Hepatocyte (in vitro differentiated cells): Measurements from ENCODE around the gene RYR3. TPM values are rescaled to one million over a fixed set of nuclear protein-coding genes. Genes with fewer than 3 reads are reported as not detected.

Experiments
- DNase-seq: peaks from one replicate; pipeline ENCODE4 v3.0.0-alpha.2; 2016; ENCODE audit warnings: low spot score
- H2AFZ ChIP-seq: fragments of 200-600 bp; sonication (generic); 2 replicates; pipeline ENCODE4 v1.6.0; 2016; ENCODE audit warnings: antibody characterized with exemption, mild to moderate bottlenecking
- H3K27ac ChIP-seq: fragments of 200-600 bp; sonication (generic); 2 replicates; pipeline ENCODE4 v1.5.1; 2016; ENCODE audit warnings: mild to moderate bottlenecking
- H3K27me3 ChIP-seq: fragments of 200-600 bp; sonication (generic); 2 replicates; pipeline ENCODE4 v1.6.1; 2016
- H3K36me3 ChIP-seq: fragments of 200-600 bp; sonication (generic); replicated peaks from 2 replicates; pipeline ENCODE4 v1.5.1; 2016; ENCODE audit warnings: low read depth; ENCODE audit not compliant: insufficient read depth
- H3K4me1 ChIP-seq: fragments of 200-600 bp; sonication (generic); 2 replicates; pipeline ENCODE4 v1.5.1; 2016; ENCODE audit warnings: mild to moderate bottlenecking, moderate library complexity; ENCODE audit not compliant: insufficient read depth
- H3K4me2 ChIP-seq: fragments of 200-600 bp; sonication (generic); 2 replicates; pipeline ENCODE4 v1.6.0; 2016
- H3K4me3 ChIP-seq: fragments of 200-600 bp; sonication (generic); 2 replicates; pipeline ENCODE4 v1.5.1; 2016; ENCODE audit warnings: mild to moderate bottlenecking
- H3K79me2 ChIP-seq: fragments of 200-600 bp; sonication (generic); 2 replicates; pipeline ENCODE4 v1.6.0; 2017; ENCODE audit warnings: mild to moderate bottlenecking
- H3K9me2 ChIP-seq: fragments of 200-600 bp; sonication (generic); replicated peaks from 2 replicates; pipeline ENCODE4 v1.6.0; 2017; ENCODE audit warnings: mild to moderate bottlenecking; ENCODE audit not compliant: insufficient read depth
- H3K9me3 ChIP-seq: fragments of 200-600 bp; sonication (generic); 2 replicates; pipeline ENCODE4 v1.5.1; 2016; ENCODE audit warnings: low read depth, mild to moderate bottlenecking
- H4K20me1 ChIP-seq: fragments of 200-600 bp; sonication (generic); 2 replicates; pipeline ENCODE4 v1.6.0; 2016; ENCODE audit warnings: mild to moderate bottlenecking; ENCODE audit not compliant: insufficient read depth, poor library complexity, severe bottlenecking
- EZH2 ChIP-seq: fragments of 200-600 bp; sonication (generic); IDR thresholded peaks from 2 replicates; pipeline ENCODE4 v1.6.1; 2016; ENCODE audit warnings: antibody characterized with exemption, mild to moderate bottlenecking, borderline replicate concordance
- EZH2phosphoT487 ChIP-seq: fragments of 200-600 bp; sonication (generic); IDR thresholded peaks from one replicate; pipeline ENCODE4 v1.6.1; 2018; ENCODE audit warnings: antibody characterized with exemption, mild to moderate bottlenecking, low read depth, moderate library complexity; ENCODE audit not compliant: unreplicated experiment, severe bottlenecking
- WGBS: methylation state at CpG from one replicate; pipeline ENCODE4 v1.1.6; 2016; ENCODE audit warnings: low lambda C conversion rate; ENCODE audit errors: missing lambda C conversion rate; 5-methylcytosine and 5-hydroxymethylcytosine counted together
- polyA plus RNA-seq: library from polyadenylated mRNA; unstranded; fragments of >200 nt; fragmentation: Nextera tagmentation; extraction: Ambion mirVana; gene quantifications from 2 replicates; pipeline ENCODE4 v1.2.1, GENCODE V29; 2016
- total RNA-seq: library from RNA; depleted of rRNA; stranded (reverse); fragments of >200 nt; gene quantifications from 2 replicates; pipeline ENCODE4 v1.2.3, GENCODE V29; 2014
- TF ChIP-seq, protein P1 (sequence below): fragments of 200-600 bp; sonication (generic); IDR thresholded peaks from 2 replicates; pipeline ENCODE4 v1.5.1; 2016; ENCODE audit warnings: antibody characterized with exemption, mild to moderate bottlenecking; ENCODE audit not compliant: poor library complexity

The RYR3 gene
- total and polyA plus RNA-seq, 2 experiments from 2014 or later = 0.36 to 0.37 TPM

DNA sequence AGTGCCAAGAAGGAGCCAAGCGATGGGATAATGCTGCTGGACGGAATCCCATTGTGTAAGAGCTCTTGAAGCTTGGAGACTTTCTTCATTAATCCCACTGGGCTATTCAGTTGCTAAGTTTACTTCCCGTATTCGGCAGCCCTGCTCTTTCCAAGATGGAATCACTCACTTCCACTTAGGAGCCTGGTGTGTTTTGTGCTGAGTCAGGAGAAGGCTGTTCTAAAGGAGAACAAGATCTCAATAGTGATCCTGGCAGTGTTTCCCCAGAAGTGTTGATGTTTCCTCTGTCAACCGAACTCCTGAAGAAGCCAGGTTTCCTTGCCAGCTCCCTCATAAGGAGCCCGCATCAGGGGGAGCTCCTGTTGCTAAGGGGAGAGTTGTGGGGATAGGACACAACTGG is 387.4 kb downstream of the RYR3 start:
- TF ChIP-seq EZH2phosphoT487 = no peak
- TF ChIP-seq EZH2 = no peak
- TF ChIP-seq, protein P1, sequence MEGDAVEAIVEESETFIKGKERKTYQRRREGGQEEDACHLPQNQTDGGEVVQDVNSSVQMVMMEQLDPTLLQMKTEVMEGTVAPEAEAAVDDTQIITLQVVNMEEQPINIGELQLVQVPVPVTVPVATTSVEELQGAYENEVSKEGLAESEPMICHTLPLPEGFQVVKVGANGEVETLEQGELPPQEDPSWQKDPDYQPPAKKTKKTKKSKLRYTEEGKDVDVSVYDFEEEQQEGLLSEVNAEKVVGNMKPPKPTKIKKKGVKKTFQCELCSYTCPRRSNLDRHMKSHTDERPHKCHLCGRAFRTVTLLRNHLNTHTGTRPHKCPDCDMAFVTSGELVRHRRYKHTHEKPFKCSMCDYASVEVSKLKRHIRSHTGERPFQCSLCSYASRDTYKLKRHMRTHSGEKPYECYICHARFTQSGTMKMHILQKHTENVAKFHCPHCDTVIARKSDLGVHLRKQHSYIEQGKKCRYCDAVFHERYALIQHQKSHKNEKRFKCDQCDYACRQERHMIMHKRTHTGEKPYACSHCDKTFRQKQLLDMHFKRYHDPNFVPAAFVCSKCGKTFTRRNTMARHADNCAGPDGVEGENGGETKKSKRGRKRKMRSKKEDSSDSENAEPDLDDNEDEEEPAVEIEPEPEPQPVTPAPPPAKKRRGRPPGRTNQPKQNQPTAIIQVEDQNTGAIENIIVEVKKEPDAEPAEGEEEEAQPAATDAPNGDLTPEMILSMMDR = no peak
- 83% methylated on average over 6 of the region's 6 CpGs for WGBS
- Histone ChIP-seq H3K9me2 (no peaks in the 10 kb centered on the region), H3K4me3 (no peak overlapping the region), H2AFZ (no peak overlapping the region), H3K4me2 (no peak overlapping the region), H3K79me2 (no peaks in the 10 kb centered on the region), H3K4me1 (no peaks in the 10 kb centered on the region), H3K36me3 (no peaks in the 10 kb centered on the region), H4K20me1 (no peaks in the 10 kb centered on the region), H3K27me3 (peaks cover 11% of the 10 kb centered on the region), H3K27ac (no peak overlapping the region), H3K9me3 (no peaks in the 10 kb centered on the region)
- DNase-seq = no peak

DNA sequence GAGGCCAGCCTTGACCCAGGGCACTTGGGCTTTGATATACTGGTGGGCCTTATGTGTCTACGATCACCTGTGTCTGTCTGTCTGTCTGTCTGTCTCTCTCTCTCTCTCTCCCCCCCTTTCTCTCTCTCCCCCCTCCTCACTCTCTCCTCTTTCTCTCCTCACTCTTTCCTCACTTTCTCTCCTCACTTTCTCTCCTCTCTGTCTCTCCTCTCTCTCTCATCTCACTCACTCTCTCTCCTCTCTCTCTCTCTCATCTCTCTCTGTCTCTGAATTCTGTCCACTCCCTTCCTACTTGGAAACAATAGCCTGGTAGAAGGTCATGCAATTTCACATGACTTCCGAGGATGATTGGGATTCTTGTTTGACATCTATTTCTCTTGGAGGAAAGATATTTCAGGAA is 388.4 kb downstream of the RYR3 start:
- H3K9me2 ChIP-seq = no peaks in the 10 kb centered on the region
- H2AFZ ChIP-seq = no peak overlapping the region
- no peak for DNase-seq
- no peaks in the 10 kb centered on the region for H3K79me2 ChIP-seq
- peaks cover 11% of the 10 kb centered on the region for H3K27me3 ChIP-seq
- no peaks in the 10 kb centered on the region for H3K9me3 ChIP-seq
- H3K4me2 ChIP-seq = no peak overlapping the region
- no peaks in the 10 kb centered on the region for H3K4me1 ChIP-seq
- WGBS = 98% methylated on average over 2 of the region's 2 CpGs
- TF ChIP-seq, protein P1 = no peak
- TF ChIP-seq EZH2phosphoT487 (no peak), EZH2 (no peak)
- no peak overlapping the region for H3K27ac ChIP-seq
- no peaks in the 10 kb centered on the region for H4K20me1 ChIP-seq
- no peaks in the 10 kb centered on the region for H3K36me3 ChIP-seq
- H3K4me3 ChIP-seq = no peak overlapping the region

DNA sequence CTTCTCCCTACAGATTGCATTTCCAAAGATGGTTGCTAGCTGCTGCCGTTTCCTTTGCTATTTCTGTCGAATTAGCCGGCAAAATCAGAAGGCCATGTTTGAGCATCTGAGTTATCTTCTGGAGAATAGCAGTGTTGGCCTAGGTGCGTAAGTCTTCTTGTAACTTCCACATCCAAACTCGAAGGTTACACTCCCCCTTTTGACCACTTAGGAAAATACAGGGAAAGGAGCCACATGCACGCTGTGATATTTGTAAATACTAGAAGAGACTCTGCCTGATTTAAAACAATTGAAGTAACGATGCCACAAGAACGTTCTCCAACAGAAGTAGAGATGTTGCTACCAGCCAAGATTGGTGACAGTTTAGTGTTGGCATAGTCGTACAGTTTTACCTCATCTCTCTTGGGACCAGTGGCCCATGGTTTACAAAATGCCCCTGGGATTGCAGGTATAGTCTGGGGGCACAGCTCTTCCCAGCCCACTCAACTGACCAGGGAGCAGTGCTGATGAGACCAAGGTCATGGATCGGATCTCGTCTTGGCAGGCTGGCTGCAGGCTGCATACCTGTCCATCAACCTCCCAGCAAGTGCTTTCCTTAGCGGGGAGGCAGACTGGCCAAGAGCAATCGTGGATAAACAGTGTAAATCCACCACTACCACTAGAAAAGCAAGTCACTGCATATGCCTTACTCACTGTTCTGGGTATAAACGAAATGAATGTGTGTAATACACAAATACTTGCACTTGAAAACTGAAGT is 389.1 kb downstream of the RYR3 start:
- H3K36me3 ChIP-seq = no peaks in the 10 kb centered on the region
- no peaks in the 10 kb centered on the region for H3K9me2 ChIP-seq
- no peaks in the 10 kb centered on the region for H3K4me1 ChIP-seq
- no peaks in the 10 kb centered on the region for H3K79me2 ChIP-seq
- H3K27ac ChIP-seq = no peak overlapping the region
- no peaks in the 10 kb centered on the region for H4K20me1 ChIP-seq
- no peak overlapping the region for H3K4me3 ChIP-seq
- no peak overlapping the region for H2AFZ ChIP-seq
- peak; percentile 17 for DNase-seq
- TF ChIP-seq EZH2 = no peak
- TF ChIP-seq, protein P1 = peak; percentile 27
- H3K4me2 ChIP-seq = no peak overlapping the region
- peaks cover 11% of the 10 kb centered on the region for H3K27me3 ChIP-seq
- H3K9me3 ChIP-seq = no peaks in the 10 kb centered on the region
- 69% methylated on average over 14 of the region's 14 CpGs for WGBS
